Panc1 (cell line): ENCODE data around the gene NR1H4. TPM values are rescaled to one million over a fixed set of nuclear protein-coding genes. Genes with fewer than 3 reads are reported as not detected.
"Not testable (repeated sequence)": the region's sequence is repeated elsewhere in the genome, so short reads cannot be mapped to it uniquely, and the experiment has no call there.

Experiments
- ATAC-seq: fragments of 200-7000 bp; cut with Tn5 transposase; 2 replicates; pipeline ENCODE4 v1.9.1; 2020; ENCODE audit warnings: mild to moderate bottlenecking, moderate library complexity
- BruUV-seq: library from RNA; stranded (reverse); fragments of 400-500 nt; replicated peaks from 2 replicates; lab custom pipeline; 2021; lab: Mats Ljungman, UMichigan
- CTCF ChIA-PET: fragments of 300-600 bp; sonication (Branson Sonifier 250); formaldehyde crosslinking; loops from one replicate; lab custom pipeline; 2022; ENCODE audit warnings: antibody characterized with exemption; lab: Charles Lee
- POLR2A ChIA-PET: fragments of 300-600 bp; sonication (Branson Sonifier 250); formaldehyde crosslinking; loops from one replicate; lab custom pipeline; 2022; ENCODE audit warnings: antibody characterized with exemption; lab: Charles Lee
- DNase-seq: peaks from one replicate; pipeline ENCODE4 v3.0.0-alpha.2; 2010; ENCODE audit warnings: low read depth, low spot score
- H3K27ac ChIP-seq: 2 replicates; pipeline ENCODE4 v1.5.1; 2011; ENCODE audit warnings: mild to moderate bottlenecking, low read length, inconsistent platforms
- H3K27me3 ChIP-seq: fragments of 200-500 bp; sonication (Bioruptor generic); 2 replicates; pipeline ENCODE4 v1.6.0; 2014; ENCODE audit warnings: low read length, inconsistent platforms; ENCODE audit not compliant: control insufficient read depth, insufficient read depth
- H3K36me3 ChIP-seq: fragments of 200-500 bp; sonication (Bioruptor generic); 2 replicates; pipeline ENCODE4 v1.5.1; 2014; ENCODE audit warnings: inconsistent platforms, mild to moderate bottlenecking, low read length, moderate library complexity; ENCODE audit not compliant: control insufficient read depth, insufficient read depth
- H3K4me1 ChIP-seq: 2 replicates; pipeline ENCODE4 v1.5.1; 2011; ENCODE audit warnings: inconsistent platforms, mild to moderate bottlenecking, low read length, moderate library complexity; ENCODE audit not compliant: control insufficient read depth, insufficient read depth
- H3K4me3 ChIP-seq, 2 experiments: 2 replicates each; pipeline ENCODE4 v1.5.1; 2011 to 2012; ENCODE audit warnings: low read depth in 2 of 2, low read length in 2 of 2, mild to moderate bottlenecking in 2 of 2, inconsistent platforms in 1 of 2, moderate library complexity in 1 of 2
- H3K9me3 ChIP-seq: fragments of 200-500 bp; sonication (Bioruptor generic); 2 replicates; pipeline ENCODE4 v1.5.1; 2014; ENCODE audit warnings: low read depth, mild to moderate bottlenecking, inconsistent platforms, low read length, moderate library complexity; ENCODE audit not compliant: control insufficient read depth, insufficient read depth
- CTCF ChIP-seq: fragments of 450-650 bp; IDR thresholded peaks from 2 replicates; pipeline ENCODE4 v1.5.1; 2017; ENCODE audit warnings: mild to moderate bottlenecking
- POLR2AphosphoS5 ChIP-seq: IDR thresholded peaks from 2 replicates; pipeline ENCODE4 v1.6.1; 2012; ENCODE audit warnings: mild to moderate bottlenecking, low read depth, low read length, moderate library complexity
- REST ChIP-seq, 2 experiments: IDR thresholded peaks; 2 replicates each; pipeline ENCODE4 v1.6.1; 2011 to 2012; ENCODE audit warnings: low read depth in 2 of 2, control low read depth in 1 of 2, low read length in 1 of 2, mild to moderate bottlenecking in 1 of 2, moderate library complexity in 1 of 2; ENCODE audit not compliant: insufficient read depth in 1 of 2
- SIN3A ChIP-seq: IDR thresholded peaks from 2 replicates; pipeline ENCODE4 v1.6.1; 2012; ENCODE audit warnings: low read depth, mild to moderate bottlenecking, low read length, moderate library complexity, borderline replicate concordance; ENCODE audit not compliant: insufficient read depth
- TCF7L2 ChIP-seq: IDR thresholded peaks from 2 replicates; pipeline ENCODE4 v1.6.1; 2011; ENCODE audit warnings: mild to moderate bottlenecking, low read depth, low read length, inconsistent platforms
- in situ Hi-C: cut with HindIII; loops from 2 replicates; pipeline ENCODE4 v1.10.0; 2016; ENCODE audit warnings: low sequenced_read_pairs, low pct_unique_long_range_greater_than_20kb
- intact Hi-C: fragments of 100-400 bp; cut with micrococcal nuclease; formaldehyde crosslinking; loops from one replicate; pipeline ENCODE4 v1.10.0; 2022; ENCODE audit not compliant: unreplicated experiment
- total RNA-seq: library from RNA; stranded (reverse); gene quantifications from one replicate; pipeline ENCODE4 v1.2.1, GENCODE V29; 2021; ENCODE audit not compliant: unreplicated experiment

NR1H4 gene
- total RNA-seq, 1 experiment from 2014 or later: not detected

- DNase-seq (no peak), ATAC-seq (no peak)
- Histone ChIP-seq H3K36me3 (no peaks in the 10 kb centered on the region), H3K4me1 (peaks cover 18% of the 10 kb centered on the region), H3K27me3 (no peaks in the 10 kb centered on the region), H3K4me3 (no peak overlapping the region), H3K9me3 (no peaks in the 10 kb centered on the region), H3K27ac (peak overlapping the region; percentile 66)
- intact Hi-C loops (no loop called here), in situ Hi-C loops (no loop called here)
- POLR2A ChIA-PET: interaction anchor here (0.6 kb wide), 1 partner anchor 436 kb away, joined by 4 read pairs; no protein-coding TSS in a partner anchor
- TF ChIP-seq SIN3A (no peak), CTCF (no peak), POLR2AphosphoS5 (no peak)
- CTCF ChIA-PET: no interaction called here
- no TSS peak for BruUV-seq
Measured at GRCh38 chr12:100593490-100593889, 119.8 kb downstream of the NR1H4 start.

GRCh38 chr12:100601626-100602025 lies 128.0 kb downstream of the NR1H4 start:
- TF ChIP-seq REST (IDR thresholded peaks at IDR 0.05; ENCODE audit: insufficient read depth in 1 of 2, low read depth in 2 of 2, low read length in 1 of 2) (no peak), POLR2AphosphoS5 (no peak), SIN3A (no peak), TCF7L2 (no peak), CTCF (no peak)
- intact Hi-C loops: no loop called here
- Histone ChIP-seq H3K4me1 (no peaks in the 10 kb centered on the region), H3K4me3 (no peak overlapping the region), H3K27ac (no peak overlapping the region), H3K9me3 (no peaks in the 10 kb centered on the region), H3K36me3 (peaks cover 11% of the 10 kb centered on the region), H3K27me3 (no peaks in the 10 kb centered on the region)
- ATAC-seq: no peak
- ChIA-PET POLR2A (interaction anchor here (0.7 kb wide), 1 partner anchor 61 kb away, joined by 3 read pairs; no protein-coding TSS in a partner anchor), CTCF (no interaction called here)
- BruUV-seq: no TSS peak
- DNase-seq: no peak
- in situ Hi-C loops: no loop called here

- in situ Hi-C loops, H3K4me1 ChIP-seq, DNase-seq, intact Hi-C loops, CTCF ChIA-PET, H3K4me3 ChIP-seq, BruUV-seq, H3K27me3 ChIP-seq, H3K27ac ChIP-seq, ATAC-seq, H3K9me3 ChIP-seq, POLR2A ChIA-PET: not testable (repeated sequence)
- H3K36me3 ChIP-seq: peaks cover 11% of the 10 kb centered on the region
Measured at GRCh38 chr12:100602997-100603396, 129.3 kb downstream of the NR1H4 start.
